K562 (cell line): ENCODE measurements around the gene S100A6.

Experiments used
- GTF3C2 ChIP-seq: IDR thresholded peaks from 3 replicates; pipeline ENCODE4 v1.6.1; 2011; ENCODE audit warnings: borderline replicate concordance, mild to moderate bottlenecking, moderate library complexity; ENCODE audit not compliant: insufficient read length; ENCODE audit errors: extremely low read depth
- SMARCC2 ChIP-seq: fragments of 450-650 bp; IDR thresholded peaks from 2 replicates; pipeline ENCODE4 v1.6.1; 2017; ENCODE audit warnings: antibody characterized with exemption, moderate library complexity, mild to moderate bottlenecking, low read depth
- ZNF12 ChIP-seq: sonication (generic); formaldehyde crosslinking; IDR thresholded peaks from 2 replicates; pipeline ENCODE4 v1.4.0; 2020; ENCODE audit warnings: mild to moderate bottlenecking, missing genetic modification reagents

DNA sequence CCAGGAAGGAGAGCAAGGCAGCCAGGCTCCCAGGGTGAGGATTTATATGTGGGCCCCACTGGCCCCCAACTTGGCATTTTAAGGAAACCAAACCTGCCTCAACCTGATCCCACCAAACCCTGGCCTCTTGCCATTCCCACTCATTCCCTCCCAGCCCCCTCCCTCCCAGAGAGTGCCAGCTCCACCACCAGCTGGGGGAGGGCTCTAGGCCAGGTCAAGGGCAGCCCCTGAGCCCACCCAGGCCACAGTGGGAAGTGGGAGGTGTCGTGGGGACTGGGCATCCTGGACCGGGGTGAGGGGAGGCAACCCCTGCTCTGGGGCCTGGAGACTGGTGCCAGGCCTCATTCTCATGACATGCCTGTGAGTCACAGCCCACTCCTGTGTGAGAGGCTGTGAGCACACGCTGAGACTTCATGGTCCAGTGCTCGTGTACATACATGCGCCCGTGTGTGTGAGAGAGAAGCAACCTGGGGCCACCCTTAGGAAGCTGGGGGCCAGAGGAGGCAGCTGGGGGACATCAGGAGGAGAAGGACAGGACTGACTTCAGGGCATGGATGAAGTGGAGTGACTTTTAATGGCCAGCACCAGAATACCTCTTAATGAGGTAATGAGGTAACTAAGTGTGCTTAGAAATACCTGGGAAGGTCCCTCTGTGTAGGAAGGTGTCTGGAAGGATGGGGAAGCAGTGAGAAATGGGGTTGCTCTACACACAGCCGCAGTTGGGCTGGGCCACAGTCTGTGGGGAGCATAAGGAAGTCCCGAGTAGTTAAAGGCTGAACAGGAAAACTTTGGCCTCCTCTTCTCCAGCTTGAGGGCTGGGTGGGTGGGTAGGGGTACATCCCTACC lies 30.0 kb upstream of the S100A6 start, which contains the start of gene S100A2:
- TF ChIP-seq GTF3C2 (no peak), SMARCC2 (no peak), ZNF12 (CRISPR knock-in tag) (no peak)
